Activated CD8-positive, alpha-beta memory T cell treated with anti-CD3 and anti-CD28 coated beads for 48 hours (primary cell): ENCODE data around the gene S100A3.
A peak's percentile ranks its signal among the peaks of the same experiment; 100 is the strongest.
"Not testable (repeated sequence)": the region's sequence is repeated elsewhere in the genome, so short reads cannot be mapped to it uniquely, and the experiment has no call there.

Experiments
- DNase-seq, 3 experiments: peaks; one replicate each; pipeline ENCODE4 v3.0.0-alpha.2; 2020; ENCODE audit warnings: low read depth in 2 of 3, low spot score in 2 of 3

Gene S100A3

DNA sequence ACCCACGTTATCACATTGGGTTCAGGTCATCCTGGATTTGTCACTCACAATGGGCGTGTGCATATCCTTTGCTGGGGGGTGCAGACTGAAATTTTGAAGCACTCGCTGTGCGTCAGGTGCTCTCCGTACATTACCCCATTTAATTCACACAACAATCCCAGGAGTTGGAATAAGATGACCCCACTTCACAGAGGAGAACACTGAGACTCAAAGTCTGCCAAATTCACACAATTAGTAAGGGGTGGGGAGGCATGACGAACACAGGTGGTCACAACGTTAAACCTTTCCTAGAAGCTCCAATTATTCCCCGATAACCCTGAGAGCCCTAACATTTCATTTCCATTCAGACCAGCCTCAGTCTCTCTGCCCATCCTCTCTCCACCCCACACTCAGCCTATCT, 20.4 kb upstream of the S100A3 start:
- no peak for DNase-seq

DNA sequence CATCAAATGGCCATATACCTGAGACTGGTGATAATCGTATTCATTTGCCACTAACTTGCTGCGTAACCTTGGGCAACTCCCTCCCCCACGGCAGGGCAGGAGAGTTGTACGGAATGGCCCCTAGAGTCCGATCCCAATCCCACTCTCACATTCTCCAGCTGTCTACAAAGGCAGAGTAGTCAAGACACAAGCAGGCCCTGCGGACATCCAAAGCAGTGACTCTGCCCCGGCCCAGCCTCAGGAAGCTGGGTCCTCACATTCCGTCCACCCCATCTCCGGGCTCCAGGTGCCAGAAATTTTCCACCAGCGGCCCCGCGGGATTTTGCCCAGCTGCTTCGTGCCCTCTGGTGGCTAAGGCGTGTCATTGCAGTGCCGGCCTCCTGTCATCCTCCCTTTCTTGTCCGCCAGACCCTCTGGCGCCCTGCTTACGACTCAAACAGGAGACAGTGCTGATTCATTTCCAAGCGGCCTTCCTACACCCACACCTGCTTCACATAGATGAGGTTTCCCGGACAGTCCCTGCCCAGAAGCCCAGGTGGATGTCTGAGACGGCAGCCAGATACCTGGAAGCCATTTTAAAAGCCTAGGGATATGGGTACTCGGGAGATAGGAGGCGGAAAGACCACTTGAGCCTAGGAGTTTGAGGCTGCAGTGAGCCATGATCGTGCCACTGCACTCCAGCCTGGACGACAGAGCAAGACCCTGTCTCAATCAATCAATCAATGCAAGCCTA, 19.5 kb upstream of the S100A3 start:
- peak; percentile 64 to 83 (median 79) for DNase-seq

DNA sequence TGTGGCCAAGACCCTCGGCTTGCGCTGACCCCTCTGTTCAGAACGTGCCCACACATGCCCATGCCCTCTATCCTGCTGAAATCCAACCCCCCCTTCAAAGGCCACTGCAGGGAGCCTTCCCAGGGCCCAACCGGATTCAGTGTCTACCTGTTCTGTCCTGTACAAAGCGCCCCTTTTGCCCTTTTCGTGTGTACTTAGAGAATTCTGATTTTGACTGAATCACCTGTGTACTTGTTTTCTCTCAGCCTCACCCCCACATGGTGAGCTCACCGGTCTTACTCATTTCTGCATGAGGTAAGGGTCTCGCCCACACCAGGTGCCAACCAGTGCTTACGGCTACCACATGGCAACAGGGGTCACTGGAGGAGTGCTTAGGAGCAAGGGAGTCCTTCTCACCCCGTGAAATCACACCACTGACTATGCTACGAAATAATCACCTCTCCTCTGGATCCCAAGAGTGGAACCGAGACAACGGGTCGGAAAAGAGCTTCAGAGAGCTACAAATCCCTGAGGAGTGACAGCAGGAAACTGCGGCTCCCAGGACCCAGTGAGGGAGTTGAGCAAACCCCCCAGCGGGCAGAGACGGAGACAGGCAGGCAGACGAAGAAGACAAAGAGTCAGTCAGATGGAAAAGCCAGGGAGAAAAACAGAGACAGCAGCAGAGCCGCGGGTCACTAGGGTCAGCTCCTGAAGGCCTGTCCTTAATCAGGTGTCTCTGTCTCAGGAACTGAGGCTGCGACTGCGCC, 18.7 kb upstream of the S100A3 start:
- DNase-seq: peak in 1 of 3 experiments; percentile 30

DNA sequence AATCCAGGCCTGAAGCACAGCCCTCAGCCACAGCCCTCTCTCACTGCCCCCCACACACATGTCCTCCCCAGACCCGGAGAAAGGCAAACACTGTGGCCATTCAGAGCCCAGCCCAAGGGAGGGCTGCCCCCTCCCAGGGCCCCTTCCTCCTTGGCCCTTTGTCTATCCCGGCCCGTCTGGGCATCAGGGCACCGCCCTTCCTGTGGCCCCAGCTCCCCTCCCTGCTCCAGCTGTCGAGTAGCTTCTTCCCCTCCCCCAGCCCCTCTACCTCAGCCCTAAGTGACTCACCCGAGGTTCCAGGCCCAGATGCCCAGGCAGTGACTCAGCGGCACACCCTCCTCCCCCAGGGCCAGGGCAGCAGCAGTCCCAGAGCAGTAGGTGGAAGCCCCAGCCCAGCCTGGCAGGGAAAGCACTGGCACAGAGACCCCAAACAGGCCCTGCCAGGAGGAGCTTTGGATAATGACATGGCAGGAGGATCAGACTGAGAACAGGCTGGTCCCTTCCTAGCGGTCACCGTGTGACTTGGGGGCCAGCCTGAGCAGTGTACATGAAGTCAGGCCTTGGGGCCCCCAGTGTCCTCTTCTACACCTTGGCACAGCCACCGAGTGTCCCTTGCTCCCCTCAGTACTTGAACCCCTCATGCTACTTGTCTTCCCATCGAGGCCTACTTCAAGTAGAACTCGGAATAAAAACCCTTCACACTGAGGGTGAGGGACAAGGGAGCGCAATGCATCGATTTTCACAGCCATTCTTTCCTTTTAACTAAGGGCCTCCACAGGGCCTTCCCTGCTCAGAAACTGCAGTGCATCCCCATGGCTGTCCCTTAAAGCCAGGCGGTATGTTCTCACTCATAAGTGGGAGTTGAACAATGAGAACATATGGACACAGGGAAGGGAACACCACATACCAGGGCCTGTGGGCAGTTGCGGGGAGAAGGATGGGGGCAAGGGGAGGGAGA, 17.6 kb upstream of the S100A3 start:
- DNase-seq: peak; percentile 65 to 71 (median 71)

DNA sequence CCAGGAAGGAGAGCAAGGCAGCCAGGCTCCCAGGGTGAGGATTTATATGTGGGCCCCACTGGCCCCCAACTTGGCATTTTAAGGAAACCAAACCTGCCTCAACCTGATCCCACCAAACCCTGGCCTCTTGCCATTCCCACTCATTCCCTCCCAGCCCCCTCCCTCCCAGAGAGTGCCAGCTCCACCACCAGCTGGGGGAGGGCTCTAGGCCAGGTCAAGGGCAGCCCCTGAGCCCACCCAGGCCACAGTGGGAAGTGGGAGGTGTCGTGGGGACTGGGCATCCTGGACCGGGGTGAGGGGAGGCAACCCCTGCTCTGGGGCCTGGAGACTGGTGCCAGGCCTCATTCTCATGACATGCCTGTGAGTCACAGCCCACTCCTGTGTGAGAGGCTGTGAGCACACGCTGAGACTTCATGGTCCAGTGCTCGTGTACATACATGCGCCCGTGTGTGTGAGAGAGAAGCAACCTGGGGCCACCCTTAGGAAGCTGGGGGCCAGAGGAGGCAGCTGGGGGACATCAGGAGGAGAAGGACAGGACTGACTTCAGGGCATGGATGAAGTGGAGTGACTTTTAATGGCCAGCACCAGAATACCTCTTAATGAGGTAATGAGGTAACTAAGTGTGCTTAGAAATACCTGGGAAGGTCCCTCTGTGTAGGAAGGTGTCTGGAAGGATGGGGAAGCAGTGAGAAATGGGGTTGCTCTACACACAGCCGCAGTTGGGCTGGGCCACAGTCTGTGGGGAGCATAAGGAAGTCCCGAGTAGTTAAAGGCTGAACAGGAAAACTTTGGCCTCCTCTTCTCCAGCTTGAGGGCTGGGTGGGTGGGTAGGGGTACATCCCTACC, 16.7 kb upstream of the S100A3 start, which contains the start of gene S100A2:
S100A2 (minus strand) TSS at position 316 of the 846 bp plus-strand sequence. CDS start 1,967 bp downstream, outside the sequence.
- DNase-seq: peak in 1 of 3 experiments; percentile 14

DNA sequence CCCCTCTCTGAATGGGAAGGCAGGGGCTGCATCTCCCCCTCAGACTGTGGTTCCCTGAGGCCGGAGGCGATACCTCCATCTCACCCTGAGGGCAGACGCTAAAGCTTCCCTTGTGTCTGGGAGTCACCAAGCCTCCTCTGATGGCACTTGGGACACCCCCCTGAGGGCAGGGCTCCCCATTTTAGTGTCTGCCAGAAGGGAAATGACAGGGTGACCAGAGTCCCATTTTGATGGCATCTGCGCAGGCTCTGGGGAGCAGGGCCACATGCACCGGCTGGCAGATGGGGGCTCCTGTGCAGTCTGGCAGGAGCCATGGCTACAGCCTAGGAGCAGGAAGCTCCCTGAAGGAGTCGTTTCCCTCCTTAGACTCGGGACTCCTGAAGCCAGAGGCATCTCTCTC, 14.9 kb upstream of the S100A3 start:
- DNase-seq: no peak

DNA sequence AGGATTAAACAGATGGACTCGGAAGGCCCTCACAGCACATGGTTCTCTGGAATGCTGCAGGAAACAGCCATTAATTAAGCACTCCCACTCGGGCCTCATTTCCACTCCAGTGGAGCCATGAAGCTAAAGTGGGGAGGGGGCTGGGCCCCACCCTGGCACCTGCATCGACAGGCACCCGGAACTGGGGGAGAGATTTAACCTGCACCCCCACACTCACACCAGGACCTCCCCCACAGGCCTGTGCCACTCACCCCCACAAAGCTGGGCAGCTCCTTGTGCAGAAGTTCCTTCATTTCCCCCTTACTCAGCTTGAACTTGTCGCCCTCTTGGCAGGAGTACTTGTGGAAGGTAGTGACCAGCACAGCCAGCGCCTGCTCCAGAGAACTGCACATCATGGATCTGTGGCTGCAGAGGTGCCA, 14.4 kb upstream of the S100A3 start:
- DNase-seq: no peak

DNA sequence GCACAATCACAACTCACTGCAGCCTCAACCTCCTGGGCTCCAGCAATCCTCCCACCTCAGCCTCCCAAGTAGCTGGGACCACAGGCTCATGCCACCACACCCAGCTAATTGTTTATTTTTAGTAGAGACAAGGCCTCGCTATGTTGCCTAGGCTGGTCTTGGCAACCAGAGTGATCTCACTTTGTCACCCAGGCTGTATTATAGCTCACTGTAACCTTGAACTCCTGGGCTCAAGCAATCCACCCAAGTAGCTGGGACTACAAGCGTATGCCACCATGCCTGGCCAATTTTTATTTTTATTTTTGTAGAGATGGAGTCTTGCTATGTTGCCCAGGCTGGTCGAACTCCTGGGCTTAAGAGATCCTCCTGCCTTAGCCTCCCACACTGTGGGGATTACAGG, 13.0 kb upstream of the S100A3 start:
- not testable (repeated sequence) for DNase-seq

DNA sequence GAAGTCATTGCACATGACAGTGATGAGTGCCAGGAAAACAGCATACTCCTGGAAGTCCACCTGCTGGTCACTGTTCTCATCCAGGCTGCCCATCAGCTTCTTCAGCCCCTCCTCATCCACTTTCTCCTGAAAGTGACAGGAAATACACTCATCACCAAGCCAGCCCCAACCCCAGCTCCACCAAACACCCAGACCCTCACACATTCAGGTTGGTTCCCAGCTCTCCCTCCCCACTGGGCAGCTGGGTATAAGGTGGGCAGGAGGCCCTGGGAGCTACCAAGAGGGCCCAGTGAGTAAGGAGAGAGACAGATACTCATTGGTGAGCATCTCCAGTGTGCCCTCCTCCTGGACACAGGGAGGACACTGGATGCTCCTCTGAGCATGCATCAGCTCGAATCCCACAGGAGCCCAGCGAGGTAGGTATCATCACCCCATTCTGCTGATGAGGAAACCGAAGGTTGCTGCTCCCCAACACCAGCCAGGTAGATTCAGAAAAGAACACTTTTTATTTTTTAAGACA, 12.5 kb upstream of the S100A3 start:
- DNase-seq: no peak

DNA sequence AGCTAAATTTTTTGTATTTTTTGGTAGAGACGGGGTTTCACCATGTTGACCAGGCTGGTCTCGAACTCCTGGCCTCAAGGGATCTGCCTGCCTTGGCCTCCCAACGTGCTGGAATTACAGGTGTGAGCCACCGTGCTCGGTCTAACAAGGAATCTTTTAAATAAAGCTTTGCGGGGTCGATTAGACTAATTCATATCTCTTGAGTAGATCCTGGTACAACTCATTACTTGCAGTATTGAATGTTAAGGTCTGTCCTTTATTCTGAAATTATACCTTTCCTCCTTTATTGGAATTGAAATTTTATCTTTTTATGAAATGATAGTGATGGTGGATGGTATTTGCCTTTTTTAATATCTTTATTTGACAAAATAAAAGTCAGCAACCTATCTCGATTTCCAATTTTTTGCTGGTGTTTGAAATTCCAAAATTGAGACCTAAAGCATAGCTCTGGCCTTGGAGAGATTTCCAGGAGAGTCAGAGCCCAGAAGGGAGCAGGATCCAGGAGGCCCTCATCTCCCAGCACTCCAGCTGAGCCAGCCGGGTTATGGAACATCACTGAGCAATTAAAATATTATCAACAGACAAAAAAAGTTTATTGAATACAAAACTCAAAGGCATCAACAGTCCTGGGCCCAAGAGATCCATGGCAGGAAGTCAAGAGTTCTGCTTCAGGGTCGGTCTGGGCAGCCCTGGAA, 11.9 kb upstream of the S100A3 start:
- DNase-seq: no peak

DNA sequence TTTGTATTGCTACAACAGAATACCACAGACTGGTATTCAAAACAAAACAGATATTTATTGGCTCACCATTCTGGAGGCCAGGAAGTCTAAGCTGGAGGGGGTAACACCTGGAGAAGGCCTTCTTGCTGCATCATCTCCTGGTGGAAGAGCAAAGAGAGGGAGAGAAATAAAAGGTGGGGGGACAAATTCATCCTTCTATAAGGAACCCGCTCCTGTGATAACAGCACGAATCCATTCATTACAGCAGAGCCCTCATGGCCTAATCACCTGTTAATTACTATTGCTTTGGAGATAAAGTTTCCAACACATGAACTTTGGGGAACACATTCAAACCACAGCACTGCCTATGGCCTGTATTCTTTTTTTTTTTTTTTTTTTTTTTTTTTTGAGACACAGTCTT, 11.2 kb upstream of the S100A3 start:
- DNase-seq: no peak

DNA sequence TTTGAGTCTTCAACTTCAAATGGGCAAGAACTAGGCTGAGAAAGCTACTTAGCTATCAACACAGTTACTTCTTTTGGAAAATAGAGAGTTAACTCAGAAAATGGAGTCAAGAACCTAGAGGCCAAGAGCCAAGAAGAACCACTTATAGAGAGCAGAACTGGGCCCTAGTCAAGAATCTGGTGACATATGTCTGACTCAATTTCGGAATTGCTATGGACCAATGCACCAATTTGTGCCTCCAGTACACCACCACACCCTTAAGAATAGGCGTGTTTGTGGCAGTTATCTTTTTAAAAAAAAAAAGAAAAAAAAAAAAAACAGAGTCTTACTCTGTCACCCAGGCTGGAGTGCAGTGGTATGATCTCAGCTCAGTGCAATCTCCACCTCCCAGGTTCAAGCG, 8.8 kb upstream of the S100A3 start:
- DNase-seq: no peak

DNA sequence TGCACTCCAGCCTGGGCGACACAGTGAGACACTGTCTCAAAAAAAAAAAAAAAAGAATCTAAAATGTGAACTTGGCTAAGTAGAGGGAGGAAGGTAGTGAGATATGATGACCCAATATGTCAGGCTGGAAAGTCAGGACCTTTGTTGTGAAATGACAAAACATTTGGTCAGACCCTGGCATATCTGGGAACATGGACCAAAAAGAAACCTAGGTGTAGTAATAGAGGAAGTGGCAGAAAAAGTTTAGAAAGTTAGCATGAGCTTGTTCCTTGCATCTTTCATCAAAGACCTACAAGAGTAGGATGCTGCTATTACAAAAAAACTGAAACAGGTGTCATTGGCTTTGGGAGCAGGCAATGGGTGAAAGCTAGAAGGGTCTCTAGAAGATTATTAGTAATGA, 7.3 kb upstream of the S100A3 start:
- no peak for DNase-seq

DNA sequence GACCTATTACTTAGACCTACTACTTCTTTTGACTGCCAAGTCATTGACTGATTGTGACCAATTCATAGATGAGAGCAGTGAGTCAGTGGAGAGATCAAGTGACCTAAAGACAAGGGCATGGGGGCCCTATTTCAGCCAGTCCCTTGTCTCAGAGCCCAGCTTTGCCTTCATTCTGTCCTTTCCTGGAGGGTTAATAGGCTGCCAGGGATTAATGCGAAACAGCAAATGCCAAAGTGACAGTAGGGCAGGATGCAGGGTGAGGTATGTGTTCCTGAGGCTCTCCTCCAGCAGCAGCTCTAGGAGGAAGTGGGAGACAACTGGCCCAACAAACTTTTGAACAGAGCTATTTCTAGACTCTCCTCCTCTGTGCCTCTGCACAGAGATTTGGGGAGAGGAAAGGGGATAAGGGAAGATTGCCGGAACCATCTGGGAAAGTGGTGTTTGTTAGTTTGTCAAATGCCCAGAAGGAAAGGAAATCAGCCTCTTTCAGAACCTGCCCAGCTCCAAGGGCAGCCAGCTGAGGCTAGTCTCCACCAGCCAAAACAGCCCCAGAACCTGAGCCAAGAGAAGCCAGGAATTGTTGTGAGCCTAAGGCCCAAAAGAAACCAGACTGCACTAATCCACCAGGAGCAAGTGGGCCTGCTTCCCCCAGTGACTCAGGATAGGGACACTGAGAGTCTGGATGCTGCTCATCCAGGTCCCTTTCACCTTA, 4.9 kb upstream of the S100A3 start:
- DNase-seq: no peak

DNA sequence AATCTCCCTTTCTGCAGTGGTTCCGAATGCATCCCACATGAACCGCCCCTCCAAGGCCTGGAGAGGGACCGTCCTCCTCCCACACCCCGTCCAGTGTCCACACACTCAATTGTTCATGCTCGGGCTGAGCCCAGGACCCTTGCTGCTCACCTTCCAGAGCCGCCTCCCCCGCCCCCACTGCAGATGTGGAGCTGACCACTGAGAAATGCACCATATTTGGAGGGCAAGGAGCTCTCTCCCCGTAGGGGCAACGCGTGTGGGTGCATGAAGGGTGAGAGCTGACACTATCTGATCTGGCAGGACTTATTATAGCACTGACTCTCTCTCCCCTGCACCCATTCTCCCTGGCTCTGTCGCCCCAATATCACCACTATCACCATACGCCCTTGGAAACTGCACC, 4.0 kb upstream of the S100A3 start:
- no peak for DNase-seq

DNA sequence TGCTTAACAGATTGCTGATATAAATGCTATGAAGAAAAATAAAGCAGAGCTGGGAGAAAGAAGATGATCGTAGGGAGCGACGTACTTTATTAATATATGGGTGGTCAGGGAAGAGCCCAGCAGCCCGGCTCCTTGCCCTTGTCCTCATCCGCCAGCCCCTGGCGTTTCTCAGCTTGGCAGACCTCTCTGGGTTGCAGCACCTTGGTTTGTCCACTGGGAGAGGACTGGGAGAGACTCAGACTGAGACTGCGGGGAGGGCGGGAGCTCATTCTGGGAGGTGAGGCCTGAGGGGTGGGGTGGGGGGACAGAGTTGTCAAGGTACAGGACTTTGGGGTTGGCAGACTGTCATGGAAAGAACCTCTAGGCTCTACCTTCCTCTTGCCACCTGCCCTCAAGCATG, 3.3 kb upstream of the S100A3 start:
- DNase-seq: no peak

DNA sequence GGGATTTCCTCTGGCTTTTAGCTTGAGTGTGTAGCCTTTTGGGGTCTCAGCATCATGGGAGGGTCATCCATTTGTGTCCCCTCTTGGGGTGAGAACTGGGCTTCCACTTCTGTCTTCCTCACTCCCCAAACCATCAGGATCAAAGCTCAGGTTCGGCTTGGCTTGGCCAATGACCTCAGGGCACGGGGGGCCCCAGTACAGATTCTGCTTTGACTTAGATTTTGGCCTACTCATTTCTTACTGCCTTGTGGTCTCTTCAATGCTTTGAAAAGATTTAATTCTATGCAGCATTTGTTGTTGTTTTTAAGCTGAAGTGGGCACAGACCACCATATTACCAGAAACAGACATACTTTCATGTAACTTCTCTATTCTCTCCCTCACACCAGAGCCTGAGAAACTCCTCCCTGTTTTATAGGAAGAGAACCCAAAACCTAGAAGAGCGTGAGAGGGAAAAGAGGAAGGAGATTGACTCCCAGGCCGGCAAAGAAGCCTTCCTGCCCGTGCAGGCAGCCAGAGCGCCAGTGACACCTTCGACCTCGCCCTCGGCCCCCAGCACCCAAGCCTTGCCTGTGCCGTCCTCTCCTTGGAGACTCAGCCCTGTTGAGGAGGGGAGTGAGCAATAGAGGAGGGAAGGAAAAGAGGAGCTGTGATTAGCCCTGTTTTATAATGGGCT, 1.9 kb upstream of the S100A3 start:
- DNase-seq: no peak

DNA sequence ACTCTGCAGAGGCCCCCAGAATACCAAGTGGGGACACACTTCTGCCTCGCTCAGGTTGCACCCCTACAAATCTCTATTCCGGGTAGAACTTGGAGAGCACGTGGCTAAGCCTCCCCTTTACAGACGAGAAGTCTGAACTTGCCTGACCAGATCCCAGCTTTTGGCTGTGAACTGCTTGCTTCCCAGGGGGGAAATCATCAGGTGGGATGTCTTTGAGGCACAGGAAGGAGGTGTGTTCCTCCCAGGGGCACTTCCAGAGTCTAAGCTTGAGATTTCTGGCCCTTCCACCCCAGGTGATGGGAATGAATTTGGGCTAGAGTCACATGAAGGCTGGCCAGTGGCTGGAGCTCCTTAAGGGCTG, 1.3 kb upstream of the S100A3 start:
- no peak for DNase-seq
